K562 (cell line): Measurements from ENCODE around the gene B3GNT9. TPM values are rescaled to one million over a fixed set of nuclear protein-coding genes. Genes with fewer than 3 reads are reported as not detected.

Experiments used
- ATAC-seq: fragments of 200-7000 bp; cut with Tn5 transposase; 3 replicates; pipeline ENCODE4 v1.9.1; 2020; ENCODE audit warnings: moderate library complexity
- BruUV-seq: library from RNA; stranded (reverse); fragments of 400-500 nt; replicated peaks from 2 replicates; lab custom pipeline; 2021; lab: Mats Ljungman, UMichigan
- CTCF ChIA-PET: fragments of 300-600 bp; formaldehyde crosslinking; extraction: SDS; loops from one replicate; lab custom pipeline; 2021; ENCODE audit warnings: low intra/inter-chr PET ratio; lab: Yijun Ruan, JAX
- POLR2A ChIA-PET: fragments of 300-600, 350-650 bp; sonication (Branson Sonifier 250); formaldehyde crosslinking; extraction: SDS; loops from one replicate; lab custom pipeline; 2021; ENCODE audit warnings: antibody characterized with exemption, inconsistent platforms; lab: Yijun Ruan, JAX
- DNase-seq, 4 experiments: peaks; one replicate each; pipeline versions ENCODE4 v3.0.0 to v3.0.0-alpha.2; 2011 to 2018; ENCODE audit warnings: low spot score in 3 of 4, mixed read lengths in 3 of 4; ENCODE audit errors: extremely low read depth in 1 of 4
- FAIRE-seq: peaks from 2 replicates; lab custom pipeline; 2011; peaks lifted over from hg19 to GRCh38; lab: Jason Lieb, UNC
- H2AFZ ChIP-seq: 2 replicates; pipeline ENCODE4 v1.6.0; 2011; ENCODE audit warnings: low read depth, low read length, control low read depth, inconsistent platforms
- H3K27ac ChIP-seq: fragments of 200-600 bp; 3 replicates; pipeline ENCODE4 v1.8.0; 2011; ENCODE audit warnings: low read depth, mild to moderate bottlenecking, control low read depth, inconsistent platforms, low read length, moderate library complexity, mixed read lengths; ENCODE audit errors: extremely low read depth
- H3K27me3 ChIP-seq, 2 experiments: fragments of 300-600 bp in 1 of 2; 2 replicates in 1 of 2; 3 replicates in 1 of 2; pipeline versions ENCODE4 v1.6.0 to v1.8.0; 2011; ENCODE audit warnings: inconsistent platforms in 2 of 2, low read length in 2 of 2, mild to moderate bottlenecking in 1 of 2, mixed read lengths in 1 of 2, moderate library complexity in 1 of 2; ENCODE audit not compliant: control insufficient read depth in 2 of 2, insufficient read depth in 2 of 2
- H3K36me3 ChIP-seq: fragments of 300-600 bp; 3 replicates; pipeline ENCODE4 v1.8.0; 2011; ENCODE audit warnings: mild to moderate bottlenecking, low read length, inconsistent platforms; ENCODE audit not compliant: control insufficient read depth, insufficient read depth
- H3K4me1 ChIP-seq, 2 experiments: fragments of 200-600 bp in 1 of 2; replicated peaks in 1 of 2; 2 replicates in 1 of 2; 3 replicates in 1 of 2; pipeline versions ENCODE4 v1.5.1 to v1.8.0; 2011; ENCODE audit warnings: inconsistent platforms in 2 of 2, low read length in 2 of 2, mild to moderate bottlenecking in 1 of 2, mixed read lengths in 1 of 2, moderate library complexity in 1 of 2; ENCODE audit not compliant: control insufficient read depth in 2 of 2, insufficient read depth in 2 of 2
- H3K4me2 ChIP-seq: 2 replicates; pipeline ENCODE4 v1.6.1; 2011; ENCODE audit warnings: low read length, control low read depth, inconsistent platforms, mixed read lengths; ENCODE audit not compliant: insufficient read depth
- H3K4me3 ChIP-seq: fragments of 200-600 bp; sonication (generic), shearing (Covaris generic); 2 replicates; pipeline ENCODE4 v1.5.1; 2016; ENCODE audit warnings: control low read depth, inconsistent platforms
- H3K79me2 ChIP-seq: fragments of 200-600 bp; 3 replicates; pipeline ENCODE4 v1.8.0; 2011; ENCODE audit warnings: low read length, inconsistent platforms; ENCODE audit not compliant: control insufficient read depth, insufficient read depth
- H3K9ac ChIP-seq, 2 experiments: 2 replicates each; pipeline versions ENCODE4 v1.6.0 to v1.6.1; 2011; ENCODE audit warnings: low read depth in 2 of 2, low read length in 2 of 2, control low read depth in 1 of 2, inconsistent platforms in 1 of 2, mild to moderate bottlenecking in 1 of 2, mixed read lengths in 1 of 2; ENCODE audit not compliant: insufficient read depth in 1 of 2
- H3K9me1 ChIP-seq: one replicate; pipeline ENCODE4 v1.6.0; 2011; ENCODE audit warnings: inconsistent platforms, mild to moderate bottlenecking, low read length, moderate library complexity; ENCODE audit not compliant: control insufficient read depth, insufficient read depth
- H3K9me3 ChIP-seq: replicated peaks from 2 replicates; pipeline ENCODE4 v1.5.1; 2011; ENCODE audit warnings: low read depth, low read length, inconsistent platforms; ENCODE audit not compliant: control insufficient read depth, insufficient read depth
- H4K20me1 ChIP-seq: replicated peaks from 2 replicates; pipeline ENCODE4 v1.6.1; 2011; ENCODE audit warnings: low read length, inconsistent platforms, mixed read lengths; ENCODE audit not compliant: control insufficient read depth, insufficient read depth
- ATF3 ChIP-seq, 2 experiments: fragments of 450-650 bp in 1 of 2; sonication (generic) in 1 of 2; formaldehyde crosslinking in 1 of 2; IDR thresholded peaks in 1 of 2; conservative IDR thresholded peaks in 1 of 2; 2 replicates each; pipeline versions ENCODE4 v1.6.1 to v1.8.1; 2016 to 2023; ENCODE audit warnings: mild to moderate bottlenecking in 2 of 2, moderate library complexity in 2 of 2, inconsistent platforms in 1 of 2, missing genetic modification reagents in 1 of 2
- BCOR ChIP-seq: fragments of 450-650 bp; IDR thresholded peaks from 2 replicates; pipeline ENCODE4 v1.6.1; 2016
- BDP1 ChIP-seq: IDR thresholded peaks from 3 replicates; pipeline ENCODE4 v1.6.1; 2011; ENCODE audit not compliant: insufficient read length, insufficient read depth
- GTF2F1 ChIP-seq: IDR thresholded peaks from 2 replicates; pipeline ENCODE4 v1.6.1; 2011; ENCODE audit warnings: low read depth, low read length, improper control_type of control experiment
- ID3 ChIP-seq, 2 experiments: fragments of 250-450 bp in 1 of 2; fragments of 450-650 bp in 1 of 2; sonication (Bioruptor Pico) in 1 of 2; IDR thresholded peaks; 2 replicates each; pipeline versions ENCODE4 v1.6.1 to v1.8.0; 2016 to 2021; ENCODE audit warnings: mild to moderate bottlenecking in 2 of 2, moderate library complexity in 2 of 2, missing compliant biosample characterization in 1 of 2, missing genetic modification characterization in 1 of 2
- RBM14 ChIP-seq: fragments of 200-400 bp; formaldehyde crosslinking; IDR thresholded peaks from 2 replicates; pipeline ENCODE4 v1.6.1; 2018; ENCODE audit warnings: low read depth, mild to moderate bottlenecking, low read length, moderate library complexity, borderline replicate concordance; ENCODE audit not compliant: insufficient read depth
- TGIF2 ChIP-seq: sonication (generic); formaldehyde crosslinking; IDR thresholded peaks from 2 replicates; pipeline ENCODE4 v1.8.1; 2022; ENCODE audit warnings: mild to moderate bottlenecking, missing genetic modification reagents, moderate library complexity
- ZBTB7A ChIP-seq: IDR thresholded peaks from 2 replicates; pipeline ENCODE4 v1.6.1; 2011; ENCODE audit warnings: low read depth, mild to moderate bottlenecking, low read length, moderate library complexity, borderline replicate concordance; ENCODE audit not compliant: control insufficient read depth
- ZNF311 ChIP-seq: fragments of 250-450 bp; sonication (Bioruptor Pico); IDR thresholded peaks from 2 replicates; pipeline ENCODE4 v1.4.0; 2020; ENCODE audit warnings: mild to moderate bottlenecking, moderate library complexity
- WGBS: fragments of 100-300 bp; shearing (Covaris generic); methylation state at CpG from one replicate; pipeline ENCODE4 v1.1.6; 2016; ENCODE audit warnings: low coverage, mixed read lengths; ENCODE audit not compliant: insufficient coverage; ENCODE audit errors: missing lambda C conversion rate; 5-methylcytosine and 5-hydroxymethylcytosine counted together
- in situ Hi-C: fragments of 300-500 bp; cut with MboI; formaldehyde crosslinking; loops from 4 replicates; pipeline ENCODE4 v1.15.0; 2018; ENCODE audit warnings: inconsistent platforms, mixed read lengths
- intact Hi-C: fragments of 100-400 bp; cut with micrococcal nuclease; formaldehyde crosslinking; loops from 2 replicates; pipeline ENCODE4 v1.14.2; 2022
- polyA plus RNA-seq, 8 experiments: library from polyadenylated mRNA; depleted of rRNA in 4 of 8; stranded (reverse) in 5 of 8; unstranded in 3 of 8; fragments of >200 nt; fragmentation: Nextera tagmentation in 2 of 8; fragmentation: Illumina TruSeq in 1 of 8; extraction: Ambion mirVana in 2 of 8; extraction: Trizol in 1 of 8; gene quantifications; 2 replicates each; pipeline versions ENCODE4 v1.2.1 to v1.2.3, GENCODE V29; 2011 to 2014; ENCODE audit warnings: inconsistent platforms in 1 of 8, missing spikeins in 1 of 8
- total RNA-seq, 7 experiments: library from RNA; depleted of rRNA in 6 of 7; stranded (reverse); fragments of >200 nt in 6 of 7; fragmentation: Illumina TruSeq in 2 of 7; extraction: Trizol in 2 of 7; gene quantifications; 2 replicates each; pipeline versions ENCODE4 v1.2.1 to v1.2.3, GENCODE V29; 2011 to 2021; ENCODE audit warnings: low replicate concordance in 1 of 7

The B3GNT9 gene
- total and polyA plus RNA-seq, 9 of the 15 experiments (the other 6 are each of a cell fraction or from before 2014, with no cell fraction given): 0.01 to 1.8 (median 1.1) TPM; not detected in 1

- CTCF ChIA-PET: no interaction called here
- in situ Hi-C loops: loop anchor here (25.0 kb wide), 1 partner anchor 204 kb away; the partner anchor contains the start of gene CES3
- H3K27me3 ChIP-seq: no peaks in the 10 kb centered on the region
These were observed 15.3 kb upstream of the B3GNT9 start for GRCh38 chr16:67166110-67166547.

DNA sequence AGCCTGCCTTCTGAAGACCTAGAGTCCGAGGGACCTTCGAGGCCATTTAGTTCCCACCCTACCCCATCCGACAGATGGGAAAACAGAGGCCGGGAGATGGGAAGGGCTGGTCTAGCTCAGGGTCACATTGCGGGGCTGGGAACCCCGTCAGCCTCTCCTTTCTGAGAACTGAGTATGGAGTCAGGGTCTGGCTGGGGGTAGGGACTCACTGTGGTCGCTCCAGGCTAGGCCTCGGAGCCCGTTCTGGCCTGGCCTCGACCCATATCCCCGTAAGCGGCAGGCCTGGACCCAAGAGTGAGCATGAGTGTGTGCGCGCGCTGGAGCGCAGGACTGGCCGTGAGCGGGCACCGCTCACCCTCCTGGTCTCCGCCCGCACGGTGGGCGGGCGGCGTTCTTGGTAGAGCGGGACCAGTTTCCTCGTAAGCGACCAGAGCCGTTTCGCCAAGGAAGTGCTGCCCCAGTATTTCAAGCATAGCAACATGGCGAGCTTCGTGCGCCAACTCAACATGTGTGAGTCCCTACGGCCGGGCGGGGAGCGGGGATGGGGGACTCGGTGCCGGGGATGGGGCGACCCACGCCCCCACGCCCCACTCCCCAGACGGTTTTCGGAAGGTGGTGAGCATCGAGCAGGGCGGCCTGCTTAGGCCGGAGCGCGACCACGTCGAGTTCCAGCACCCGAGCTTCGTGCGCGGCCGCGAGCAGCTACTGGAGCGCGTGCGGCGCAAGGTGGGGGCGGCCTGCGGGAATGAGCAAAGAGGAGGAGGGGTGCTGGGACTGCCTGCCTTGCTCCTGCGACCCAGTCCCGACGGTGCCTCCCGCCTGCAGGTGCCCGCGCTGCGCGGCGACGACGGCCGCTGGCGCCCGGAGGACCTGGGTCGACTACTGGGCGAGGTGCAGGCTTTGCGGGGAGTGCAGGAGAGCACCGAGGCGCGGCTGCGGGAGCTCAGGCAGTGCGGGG lies 14.6 kb upstream of the B3GNT9 start:
- Histone ChIP-seq H3K4me3 (peak overlapping the region; percentile 34; the same call in 1 of the 2 replicates), H3K36me3 (peaks cover 13% of the 10 kb centered on the region; the same call in 2 of the 3 replicates), H3K27me3 (no peaks in the 10 kb centered on the region), H4K20me1 (no peaks in the 10 kb centered on the region), H2AFZ (no peak overlapping the region), H3K9ac (peak overlapping the region; percentile 76 to 95), H3K4me2 (peak overlapping the region; percentile 54), H3K4me1 (peaks cover 19 to 84% of the 10 kb centered on the region in 2 experiments), H3K79me2 (peaks cover 12% of the 10 kb centered on the region), H3K9me1 (no peaks in the 10 kb centered on the region), H3K27ac (peak overlapping the region; percentile 82), H3K9me3 (no peaks in the 10 kb centered on the region)
- no peak for FAIRE-seq
- in situ Hi-C loops (loop anchor here (25.0 kb wide), 1 partner anchor 203 kb away; the partner anchor contains the start of gene CES3), intact Hi-C loops (no loop called here)
- no TSS peak for BruUV-seq
- ATAC-seq: no peak
- 89% methylated on average over 40 of the region's 85 CpGs for WGBS
- DNase-seq: peak in 1 of 4 experiments; percentile 29
- CTCF ChIA-PET: no interaction called here
- POLR2A ChIA-PET: interaction anchor here (0.5 to 0.6 kb wide), 2 partner anchors 12 to 315 kb away, joined by 3 read pairs; no protein-coding TSS in a partner anchor
- TF ChIP-seq BCOR (peak; percentile 20; the same call in 1 of the 2 replicates), ATF3 (IDR thresholded peaks at IDR 0.05) (peak; percentile 49; the same call in 1 of the 2 replicates), ATF3 (CRISPR knock-in tag; conservative IDR thresholded peaks at IDR 0.05) (no peak), RBM14 (peak; percentile 57; the same call in 1 of the 2 replicates), ID3 (CRISPR knock-in tag; IDR thresholded peaks at IDR 0.05) (no peak), ID3 (tag; IDR thresholded peaks at IDR 0.05) (0 out of 2 replicates have a peak, but pooled peaks have one; percentile 2), TGIF2 (CRISPR knock-in tag) (0 out of 2 replicates have a peak, but pooled peaks have one; percentile 6), ZNF311 (CRISPR knock-in tag) (no peak)

More at GRCh38 chr16:67166110-67166547, 15.3 kb upstream of the B3GNT9 start:
- H4K20me1 ChIP-seq: no peaks in the 10 kb centered on the region
- BruUV-seq: no TSS peak
- no peak overlapping the region for H3K4me2 ChIP-seq
- no peak overlapping the region for H2AFZ ChIP-seq
- peaks cover 13% of the 10 kb centered on the region; the same call in 2 of the 3 replicates for H3K36me3 ChIP-seq
- 76% methylated on average over 16 of the region's 18 CpGs for WGBS
- FAIRE-seq (no peak), DNase-seq (no peak), ATAC-seq (no peak)
- peak overlapping the region in 1 of 2 experiments; percentile 68; a peak in 2 of 4 replicates for H3K9ac ChIP-seq
- H3K9me1 ChIP-seq: no peaks in the 10 kb centered on the region
- peaks cover 24 to 84% of the 10 kb centered on the region in 2 experiments for H3K4me1 ChIP-seq
- H3K4me3 ChIP-seq: no peak overlapping the region
- peaks cover 7% of the 10 kb centered on the region for H3K79me2 ChIP-seq
- POLR2A ChIA-PET: interaction anchor here (0.5 to 0.6 kb wide), 2 partner anchors 11 to 314 kb away, joined by 3 read pairs; no protein-coding TSS in a partner anchor
- no peaks in the 10 kb centered on the region for H3K9me3 ChIP-seq
- no peak overlapping the region for H3K27ac ChIP-seq
- intact Hi-C loops: no loop called here
- TF ChIP-seq BDP1 (no peak), ZBTB7A (0 out of 2 replicates have a peak, but pooled peaks have one; percentile 8), GTF2F1 (no peak)
- TF ChIP-seq, all 486 proteins: peak for 1
